ENCODE results near the gene ZDHHC18. TPM values are rescaled to one million over a fixed set of nuclear protein-coding genes. Genes with fewer than 3 reads are reported as not detected.

The ZDHHC18 gene
- total RNA-seq, 1 donor from 2014 or later, result 25.5 TPM

- peaks cover 13% of the 10 kb centered on the region for H3K4me1 Mint-ChIP-seq (ENCODE audit: low read depth)
- no peak for DNase-seq (ENCODE audit: low spot score)
- H3K27me3 Mint-ChIP-seq (ENCODE audit: low read depth), result no peaks in the 10 kb centered on the region
- TF ChIP-seq, protein P1, sequence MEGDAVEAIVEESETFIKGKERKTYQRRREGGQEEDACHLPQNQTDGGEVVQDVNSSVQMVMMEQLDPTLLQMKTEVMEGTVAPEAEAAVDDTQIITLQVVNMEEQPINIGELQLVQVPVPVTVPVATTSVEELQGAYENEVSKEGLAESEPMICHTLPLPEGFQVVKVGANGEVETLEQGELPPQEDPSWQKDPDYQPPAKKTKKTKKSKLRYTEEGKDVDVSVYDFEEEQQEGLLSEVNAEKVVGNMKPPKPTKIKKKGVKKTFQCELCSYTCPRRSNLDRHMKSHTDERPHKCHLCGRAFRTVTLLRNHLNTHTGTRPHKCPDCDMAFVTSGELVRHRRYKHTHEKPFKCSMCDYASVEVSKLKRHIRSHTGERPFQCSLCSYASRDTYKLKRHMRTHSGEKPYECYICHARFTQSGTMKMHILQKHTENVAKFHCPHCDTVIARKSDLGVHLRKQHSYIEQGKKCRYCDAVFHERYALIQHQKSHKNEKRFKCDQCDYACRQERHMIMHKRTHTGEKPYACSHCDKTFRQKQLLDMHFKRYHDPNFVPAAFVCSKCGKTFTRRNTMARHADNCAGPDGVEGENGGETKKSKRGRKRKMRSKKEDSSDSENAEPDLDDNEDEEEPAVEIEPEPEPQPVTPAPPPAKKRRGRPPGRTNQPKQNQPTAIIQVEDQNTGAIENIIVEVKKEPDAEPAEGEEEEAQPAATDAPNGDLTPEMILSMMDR (IDR thresholded peaks at IDR 0.05), result no peak
- no peak overlapping the region for H3K27ac Mint-ChIP-seq (ENCODE audit: unreplicated experiment)
- no peaks in the 10 kb centered on the region for H3K36me3 Mint-ChIP-seq (ENCODE audit: low read depth)
- H3K4me3 Mint-ChIP-seq (ENCODE audit: unreplicated experiment), result no peak overlapping the region
- no peaks in the 10 kb centered on the region for H3K9me3 Mint-ChIP-seq (ENCODE audit: low read depth)
These were observed 3.6 kb upstream of the ZDHHC18 start for GRCh38 chr1:26822737-26823395.

- no peaks in the 10 kb centered on the region for H3K27me3 Mint-ChIP-seq (ENCODE audit: low read depth)
- no peak overlapping the region for H3K4me3 Mint-ChIP-seq (ENCODE audit: unreplicated experiment)
- no peak for DNase-seq (ENCODE audit: low spot score)
- peak overlapping the region; percentile 53 for H3K27ac Mint-ChIP-seq (ENCODE audit: unreplicated experiment)
- no peaks in the 10 kb centered on the region for H3K9me3 Mint-ChIP-seq (ENCODE audit: low read depth)
- TF ChIP-seq, protein P1 (IDR thresholded peaks at IDR 0.05), result no peak
- peaks cover 31% of the 10 kb centered on the region for H3K4me1 Mint-ChIP-seq (ENCODE audit: low read depth)
- no peaks in the 10 kb centered on the region for H3K36me3 Mint-ChIP-seq (ENCODE audit: low read depth)
These were observed 1.8 kb upstream of the ZDHHC18 start for GRCh38 chr1:26824731-26825130.

DNA sequence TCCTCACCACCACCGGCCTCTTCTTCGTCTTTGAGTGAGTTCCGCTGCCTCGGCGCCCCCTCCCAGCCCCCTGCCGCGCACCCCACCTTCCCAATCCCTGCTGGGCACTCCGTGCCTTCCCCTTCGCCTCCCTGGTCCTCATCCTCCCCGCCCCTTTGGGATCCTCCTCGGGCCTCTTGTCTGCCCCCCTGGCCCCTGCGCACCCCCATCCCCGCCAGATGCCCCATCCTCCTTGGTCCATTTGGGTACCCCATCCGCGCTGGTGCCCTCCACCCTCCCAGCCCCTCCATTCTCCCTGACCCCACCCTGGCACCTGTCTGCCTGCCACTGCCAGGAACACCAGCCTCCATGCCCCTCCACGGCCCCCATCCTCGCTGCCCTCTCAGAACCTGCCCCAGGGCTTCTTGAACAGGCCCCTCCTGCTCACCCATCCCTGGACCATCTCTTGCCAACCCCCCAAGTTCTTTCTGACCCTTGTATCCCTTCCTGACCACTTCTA lies 667 bp downstream of the ZDHHC18 start:
- H3K36me3 Mint-ChIP-seq (ENCODE audit: low read depth), result no peaks in the 10 kb centered on the region
- no peaks in the 10 kb centered on the region for H3K27me3 Mint-ChIP-seq (ENCODE audit: low read depth)
- TF ChIP-seq, protein P1 (IDR thresholded peaks at IDR 0.05), result no peak
- no peak for DNase-seq (ENCODE audit: low spot score)
- no peaks in the 10 kb centered on the region for H3K9me3 Mint-ChIP-seq (ENCODE audit: low read depth)
- H3K4me1 Mint-ChIP-seq (ENCODE audit: low read depth), result peaks cover 31% of the 10 kb centered on the region
- peak overlapping the region; percentile 78 for H3K27ac Mint-ChIP-seq (ENCODE audit: unreplicated experiment)
- peak overlapping the region; percentile 87 for H3K4me3 Mint-ChIP-seq (ENCODE audit: unreplicated experiment)

DNA sequence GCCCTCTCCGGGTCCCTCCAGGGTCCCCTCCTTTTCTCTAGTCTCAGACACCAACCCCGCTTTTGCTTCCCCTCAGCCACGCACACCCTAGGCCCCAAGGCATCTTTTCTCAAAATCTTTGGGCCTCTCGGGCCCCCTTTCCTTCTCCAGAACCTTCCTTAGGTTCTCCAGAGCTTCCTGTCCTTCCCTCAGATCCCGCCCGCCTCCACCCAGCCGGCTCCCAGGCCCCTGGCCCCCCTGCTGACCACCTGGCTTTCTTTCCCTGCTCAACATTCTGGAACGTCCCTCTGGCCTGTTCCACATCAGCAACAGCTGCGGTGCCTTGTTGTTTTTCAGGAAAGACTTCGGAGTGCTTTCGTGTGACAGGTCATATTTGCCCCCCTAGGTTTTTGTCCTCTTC lies 1.2 kb downstream of the ZDHHC18 start:
- Mint-ChIP-seq H3K9me3 (ENCODE audit: low read depth) (no peaks in the 10 kb centered on the region), H3K36me3 (ENCODE audit: low read depth) (peaks cover 4% of the 10 kb centered on the region), H3K27me3 (ENCODE audit: low read depth) (no peaks in the 10 kb centered on the region), H3K4me1 (ENCODE audit: low read depth) (peaks cover 31% of the 10 kb centered on the region), H3K27ac (ENCODE audit: unreplicated experiment) (peak overlapping the region; percentile 78), H3K4me3 (ENCODE audit: unreplicated experiment) (peak overlapping the region; percentile 87)
- TF ChIP-seq, protein P1 (IDR thresholded peaks at IDR 0.05), result no peak
- no peak for DNase-seq (ENCODE audit: low spot score)

GRCh38 chr1:26828411-26828991 lies 2.0 kb downstream of the ZDHHC18 start:
- Mint-ChIP-seq H3K9me3 (ENCODE audit: low read depth) (no peaks in the 10 kb centered on the region), H3K4me3 (ENCODE audit: unreplicated experiment) (no peak overlapping the region), H3K27me3 (ENCODE audit: low read depth) (no peaks in the 10 kb centered on the region), H3K4me1 (ENCODE audit: low read depth) (peaks cover 31% of the 10 kb centered on the region), H3K27ac (ENCODE audit: unreplicated experiment) (no peak overlapping the region), H3K36me3 (ENCODE audit: low read depth) (peaks cover 10% of the 10 kb centered on the region)
- TF ChIP-seq, protein P1 (IDR thresholded peaks at IDR 0.05), result no peak
- DNase-seq (ENCODE audit: low spot score), result no peak
